GM12872 (cell line): ENCODE data around the gene FAF1.

ENCODE experiments used
- CTCF ChIP-seq: IDR thresholded peaks from 3 replicates; pipeline ENCODE4 v1.5.1; 2011; ENCODE audit warnings: low read depth, mild to moderate bottlenecking, low read length, moderate library complexity; ENCODE audit not compliant: insufficient read depth

FAF1 gene

GRCh38 chr1:50853325-50853724, 106.7 kb downstream of the FAF1 start:
- no peak for TF ChIP-seq CTCF

GRCh38 chr1:50852889-50853288, 107.2 kb downstream of the FAF1 start:
- TF ChIP-seq CTCF, result no peak

- TF ChIP-seq CTCF, result no peak
Observed at GRCh38 chr1:50851466-50851865, 108.6 kb downstream of the FAF1 start.

GRCh38 chr1:50851034-50851433, 109.0 kb downstream of the FAF1 start:
- TF ChIP-seq CTCF, result no peak

- no peak for TF ChIP-seq CTCF
Observed at GRCh38 chr1:50847303-50847702, 112.8 kb downstream of the FAF1 start.

- no peak for TF ChIP-seq CTCF
Observed at GRCh38 chr1:50846224-50846839, 113.7 kb downstream of the FAF1 start.

- no peak for TF ChIP-seq CTCF
Observed at GRCh38 chr1:50841791-50842387, 118.2 kb downstream of the FAF1 start.

- TF ChIP-seq CTCF, result no peak
Observed at GRCh38 chr1:50836117-50836516, 124.0 kb downstream of the FAF1 start.
